ENCODE data around the gene FIGLA.

GRCh38 chr2:70756128-70756527, 34.3 kb downstream of the FIGLA start:
- TF ChIP-seq, protein P1, sequence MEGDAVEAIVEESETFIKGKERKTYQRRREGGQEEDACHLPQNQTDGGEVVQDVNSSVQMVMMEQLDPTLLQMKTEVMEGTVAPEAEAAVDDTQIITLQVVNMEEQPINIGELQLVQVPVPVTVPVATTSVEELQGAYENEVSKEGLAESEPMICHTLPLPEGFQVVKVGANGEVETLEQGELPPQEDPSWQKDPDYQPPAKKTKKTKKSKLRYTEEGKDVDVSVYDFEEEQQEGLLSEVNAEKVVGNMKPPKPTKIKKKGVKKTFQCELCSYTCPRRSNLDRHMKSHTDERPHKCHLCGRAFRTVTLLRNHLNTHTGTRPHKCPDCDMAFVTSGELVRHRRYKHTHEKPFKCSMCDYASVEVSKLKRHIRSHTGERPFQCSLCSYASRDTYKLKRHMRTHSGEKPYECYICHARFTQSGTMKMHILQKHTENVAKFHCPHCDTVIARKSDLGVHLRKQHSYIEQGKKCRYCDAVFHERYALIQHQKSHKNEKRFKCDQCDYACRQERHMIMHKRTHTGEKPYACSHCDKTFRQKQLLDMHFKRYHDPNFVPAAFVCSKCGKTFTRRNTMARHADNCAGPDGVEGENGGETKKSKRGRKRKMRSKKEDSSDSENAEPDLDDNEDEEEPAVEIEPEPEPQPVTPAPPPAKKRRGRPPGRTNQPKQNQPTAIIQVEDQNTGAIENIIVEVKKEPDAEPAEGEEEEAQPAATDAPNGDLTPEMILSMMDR (conservative IDR thresholded peaks at IDR 0.05; ENCODE audit: low read depth in 2 of 2), result no peak
- no peak for TF ChIP-seq POLR2AphosphoS5 (IDR thresholded peaks at IDR 0.05; ENCODE audit: low read depth)
- no peak for TF ChIP-seq EZH2 (IDR thresholded peaks at IDR 0.05; ENCODE audit: low read depth, unreplicated experiment)

Measured in GM23338 (cell line).